SHP77 treated with DMSO at 0.1 percent for 48 hours (cell line): ENCODE results near the gene C5orf47.

Experiments
- DNase-seq: peaks from one replicate; lab custom pipeline; 2025; lab: John Stamatoyannopoulos, UW

Gene C5orf47

GRCh38 chr5:174044466-174045254, 55.7 kb downstream of the C5orf47 start:
- DNase-seq = no peak

DNA sequence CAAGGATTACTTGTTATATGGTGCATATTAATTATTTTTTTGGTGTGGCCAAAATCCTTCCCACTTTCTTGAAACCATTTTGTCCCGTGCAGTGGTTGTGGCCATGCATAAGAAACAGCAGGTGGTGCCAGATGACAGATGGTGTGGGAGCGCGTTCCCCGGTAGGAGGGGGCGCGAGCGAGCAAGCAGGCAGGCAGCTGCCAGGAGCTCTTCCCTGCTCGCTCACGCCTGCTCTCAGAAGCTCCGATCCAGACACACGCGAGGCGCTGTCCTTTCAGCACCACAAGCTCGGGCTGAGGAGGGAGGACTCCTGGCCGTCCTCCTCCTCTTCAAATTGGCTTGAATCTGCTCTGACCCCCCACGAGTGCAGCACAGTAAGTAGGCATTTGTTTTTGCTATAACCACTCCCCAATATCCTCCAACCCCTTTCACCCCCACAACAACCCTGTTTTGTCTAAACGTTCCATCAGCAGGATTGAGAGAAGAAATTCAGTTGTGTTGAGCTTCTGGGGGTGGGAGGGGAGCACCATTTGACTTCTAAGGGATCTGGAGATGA, 56.6 kb downstream of the C5orf47 start, which contains the start of gene NSG2:
NSG2 (plus strand) TSS at position 237 of the 556 bp plus-strand sequence. CDS start 1,050 bp downstream, outside the sequence.
- DNase-seq = peak; percentile 69

DNA sequence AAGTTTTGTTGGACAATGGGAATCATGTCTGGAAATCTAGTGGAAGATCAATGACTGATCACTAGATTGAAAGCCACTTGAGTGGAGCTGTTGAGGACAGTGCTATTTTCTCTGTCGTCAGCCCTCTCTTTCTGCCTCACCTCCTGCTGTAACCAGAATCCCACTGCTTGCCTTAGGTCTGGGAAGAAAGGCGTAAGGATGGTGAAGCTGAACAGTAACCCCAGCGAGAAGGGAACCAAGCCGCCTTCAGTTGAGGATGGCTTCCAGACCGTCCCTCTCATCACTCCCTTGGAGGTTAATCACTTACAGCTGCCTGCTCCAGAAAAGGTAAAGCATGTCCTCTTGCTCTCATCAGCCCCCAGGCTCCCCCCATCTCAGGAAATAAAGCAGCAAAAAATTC, 57.6 kb downstream of the C5orf47 start:
- no peak for DNase-seq

- no peak for DNase-seq
Measured at GRCh38 chr5:174047472-174048099, 58.6 kb downstream of the C5orf47 start.

DNA sequence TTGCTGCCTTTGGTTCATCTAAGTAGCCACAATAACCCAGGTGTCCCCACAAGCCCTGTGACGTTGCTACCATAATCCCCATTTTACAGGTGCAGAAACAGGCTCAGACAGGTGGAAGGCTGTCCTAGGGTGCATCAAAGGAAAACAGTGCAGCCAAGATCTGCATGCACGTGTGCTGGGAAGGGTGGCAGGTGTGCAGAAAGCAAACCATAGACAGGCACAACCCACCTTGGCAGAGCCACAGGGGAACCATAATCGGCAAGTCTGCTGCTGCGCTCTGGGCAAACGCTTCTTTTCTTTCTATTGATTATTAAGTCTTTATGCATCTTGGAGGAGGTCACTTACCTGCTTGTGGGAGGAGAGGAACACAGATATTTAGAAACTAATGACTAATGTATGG, 63.7 kb downstream of the C5orf47 start:
- no peak for DNase-seq

GRCh38 chr5:174053905-174054304, 64.9 kb downstream of the C5orf47 start:
- DNase-seq = no peak
